Spleen (tissue), 7 donors: ENCODE results near the gene RAMP1.

ENCODE experiments used
- CTCF ChIP-seq, 11 experiments: fragments of 200-600 bp in 7 of 11; fragments of 450-650 bp in 4 of 11; sonication (generic) in 4 of 11; IDR thresholded peaks in 8 of 11; conservative IDR thresholded peaks in 3 of 11; 1 replicate in 7 of 11; 2 replicates in 4 of 11; pipeline versions ENCODE4 v1.4.0 to v1.8.0; 2016 to 2021; ENCODE audit warnings: antibody characterized with exemption in 11 of 11, inconsistent platforms in 4 of 11, mild to moderate bottlenecking in 1 of 11
- POLR2A ChIP-seq, 3 donors: fragments of 450-650 bp; IDR thresholded peaks; one replicate each; pipeline ENCODE4 v1.5.1; 2017; ENCODE audit warnings: antibody characterized with exemption in 3 of 3, mild to moderate bottlenecking in 1 of 3
- POLR2AphosphoS5 ChIP-seq, 3 donors: sonication (generic); formaldehyde crosslinking; IDR thresholded peaks; one replicate each; pipeline ENCODE4 v1.5.1; 2017; ENCODE audit warnings: antibody characterized with exemption in 3 of 3
- donor health status: DM: no; HTN: no; CAD: no; lungs with moderate emphysema.
- donor health status: DM: no; HTN: no; CAD: no.
- donor health status: DM: no; HTN: no; CAD: no.

GRCh38 chr2:237879991-237880560, 20.7 kb downstream of the RAMP1 start:
- TF ChIP-seq POLR2A (IDR thresholded peaks at IDR 0.05) (no peak), CTCF (IDR thresholded peaks at IDR 0.05 in 8 of 11, conservative IDR thresholded peaks at IDR 0.05 in 3 of 11) (no peak), POLR2AphosphoS5 (IDR thresholded peaks at IDR 0.05) (no peak)
